ENCODE data around the gene BPTF.
"Not testable (repeated sequence)": the region's sequence is repeated elsewhere in the genome, so short reads cannot be mapped to it uniquely, and the experiment has no call there.

Gene BPTF

GRCh38 chr17:67853703-67854102 lies 28.4 kb downstream of the BPTF start:
- H3K27ac ChIP-seq: no peak overlapping the region
- no peaks in the 10 kb centered on the region for H3K9me3 ChIP-seq (ENCODE audit: severe bottlenecking)
- H3K27me3 ChIP-seq (ENCODE audit: insufficient read depth, low read depth, severe bottlenecking): no peaks in the 10 kb centered on the region
- H3K36me3 ChIP-seq: peaks cover 43% of the 10 kb centered on the region
- DNase-seq: no peak
- no peak for TF ChIP-seq CTCF (IDR thresholded peaks at IDR 0.05; ENCODE audit: low read depth, low read length)
- H3K4me3 ChIP-seq (ENCODE audit: low read depth, low read length): no peak overlapping the region

GRCh38 chr17:67854378-67854777 lies 29.1 kb downstream of the BPTF start:
- TF ChIP-seq CTCF (IDR thresholded peaks at IDR 0.05; ENCODE audit: low read depth, low read length): no peak
- H3K27ac ChIP-seq: no peak overlapping the region
- no peak overlapping the region for H3K4me3 ChIP-seq (ENCODE audit: low read depth, low read length)
- DNase-seq: no peak
- peaks cover 43% of the 10 kb centered on the region for H3K36me3 ChIP-seq
- no peaks in the 10 kb centered on the region for H3K9me3 ChIP-seq (ENCODE audit: severe bottlenecking)
- no peaks in the 10 kb centered on the region for H3K27me3 ChIP-seq (ENCODE audit: insufficient read depth, low read depth, severe bottlenecking)

GRCh38 chr17:67855504-67856324 lies 30.4 kb downstream of the BPTF start:
- Histone ChIP-seq H3K9me3 (ENCODE audit: severe bottlenecking) (no peaks in the 10 kb centered on the region), H3K27ac (no peak overlapping the region), H3K27me3 (ENCODE audit: insufficient read depth, low read depth, severe bottlenecking) (no peaks in the 10 kb centered on the region), H3K36me3 (peaks cover 40% of the 10 kb centered on the region), H3K4me3 (ENCODE audit: low read depth, low read length) (no peak overlapping the region)
- TF ChIP-seq CTCF (IDR thresholded peaks at IDR 0.05; ENCODE audit: low read depth, low read length): no peak
- DNase-seq: no peak

GRCh38 chr17:67856402-67856801 lies 31.1 kb downstream of the BPTF start:
- H3K27ac ChIP-seq: not testable (repeated sequence)

GRCh38 chr17:67862614-67863217 lies 37.4 kb downstream of the BPTF start:
- 0 out of 2 replicates have a peak, but pooled peaks have one; percentile 5 for TF ChIP-seq CTCF (IDR thresholded peaks at IDR 0.05; ENCODE audit: low read depth, low read length)
- no peak for DNase-seq
- H3K9me3 ChIP-seq (ENCODE audit: severe bottlenecking): no peaks in the 10 kb centered on the region
- peaks cover 32% of the 10 kb centered on the region for H3K36me3 ChIP-seq
- H3K27me3 ChIP-seq (ENCODE audit: insufficient read depth, low read depth, severe bottlenecking): no peaks in the 10 kb centered on the region
- H3K4me3 ChIP-seq (ENCODE audit: low read depth, low read length): no peak overlapping the region
- H3K27ac ChIP-seq: no peak overlapping the region

More at GRCh38 chr17:67856402-67856801, 31.1 kb downstream of the BPTF start:
- not testable (repeated sequence) for H3K4me3 ChIP-seq (ENCODE audit: low read depth, low read length); H3K27me3 ChIP-seq (ENCODE audit: insufficient read depth, low read depth, severe bottlenecking); H3K9me3 ChIP-seq (ENCODE audit: severe bottlenecking); DNase-seq
- H3K36me3 ChIP-seq: peaks cover 41% of the 10 kb centered on the region

- Histone ChIP-seq H3K27ac (no peak overlapping the region), H3K36me3 (peaks cover 33% of the 10 kb centered on the region)
Measured at GRCh38 chr17:67863624-67864247, 38.4 kb downstream of the BPTF start.

More at GRCh38 chr17:67863624-67864247, 38.4 kb downstream of the BPTF start:
- H3K4me3 ChIP-seq (ENCODE audit: low read depth, low read length): no peak overlapping the region
- no peak for DNase-seq
- TF ChIP-seq CTCF (IDR thresholded peaks at IDR 0.05; ENCODE audit: low read depth, low read length): no peak
- no peaks in the 10 kb centered on the region for H3K9me3 ChIP-seq (ENCODE audit: severe bottlenecking)
- no peaks in the 10 kb centered on the region for H3K27me3 ChIP-seq (ENCODE audit: insufficient read depth, low read depth, severe bottlenecking)

Measured in WERI-Rb-1 (cell line).